ENCODE results near the gene TAAR5.
"Not testable (repeated sequence)": the region's sequence is repeated elsewhere in the genome, so short reads cannot be mapped to it uniquely, and the experiment has no call there.

TAAR5 gene

DNA sequence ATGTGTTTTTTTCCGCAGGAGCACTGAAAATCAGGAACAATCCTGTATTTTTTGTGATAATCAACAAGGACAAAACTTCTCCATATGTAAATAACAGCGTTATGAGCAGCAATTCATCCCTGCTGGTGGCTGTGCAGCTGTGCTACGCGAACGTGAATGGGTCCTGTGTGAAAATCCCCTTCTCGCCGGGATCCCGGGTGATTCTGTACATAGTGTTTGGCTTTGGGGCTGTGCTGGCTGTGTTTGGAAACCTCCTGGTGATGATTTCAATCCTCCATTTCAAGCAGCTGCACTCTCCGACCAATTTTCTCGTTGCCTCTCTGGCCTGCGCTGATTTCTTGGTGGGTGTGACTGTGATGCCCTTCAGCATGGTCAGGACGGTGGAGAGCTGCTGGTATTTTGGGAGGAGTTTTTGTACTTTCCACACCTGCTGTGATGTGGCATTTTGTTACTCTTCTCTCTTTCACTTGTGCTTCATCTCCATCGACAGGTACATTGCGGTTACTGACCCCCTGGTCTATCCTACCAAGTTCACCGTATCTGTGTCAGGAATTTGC lies 19.2 kb downstream of the TAAR5 start, which contains the start of gene TAAR6:
TSS of gene TAAR6 (plus strand) at position 102 of the 557 bp plus-strand sequence. CDS start at position 102, 0 bp downstream.
- DNase-seq (ENCODE audit: low spot score): no peak

DNA sequence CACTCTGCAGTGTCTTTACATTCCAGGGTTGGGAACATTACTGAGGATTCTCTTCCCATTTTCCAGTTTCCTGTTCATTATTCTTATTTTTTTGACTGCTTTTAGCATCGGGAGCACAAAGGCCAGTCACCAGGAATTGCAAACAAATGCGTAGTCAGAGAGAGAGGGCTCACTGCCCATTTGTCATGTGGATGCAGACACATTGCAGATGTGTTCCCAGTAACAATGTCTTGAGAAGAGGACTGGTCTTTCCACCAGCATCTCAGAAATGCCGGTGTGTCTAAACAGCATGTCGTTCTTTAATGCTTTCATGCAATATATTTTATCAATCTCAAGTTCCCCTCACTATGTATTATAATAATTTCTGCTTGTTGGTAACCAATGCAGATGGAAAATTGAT lies 20.4 kb downstream of the TAAR5 start:
- no peak for DNase-seq (ENCODE audit: low spot score)

DNA sequence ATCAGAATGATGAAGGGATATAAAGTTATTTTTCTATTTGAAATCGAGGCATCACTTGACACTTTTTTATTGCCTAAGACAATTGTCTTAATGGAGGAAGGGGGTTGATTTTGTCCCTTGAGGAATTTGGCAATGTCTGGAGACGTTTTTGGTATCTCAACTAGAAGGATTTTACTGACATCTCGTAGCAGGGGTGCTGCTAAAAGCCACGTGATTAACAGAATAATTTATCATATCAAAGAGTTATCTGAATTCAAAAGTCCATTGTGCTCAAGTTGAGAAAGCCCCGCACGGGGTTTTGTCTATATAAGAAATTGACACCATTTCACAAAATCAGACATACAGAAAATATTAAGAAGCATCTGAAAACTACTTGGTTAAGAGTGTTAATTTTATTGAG lies 20.9 kb downstream of the TAAR5 start:
- DNase-seq (ENCODE audit: low spot score): no peak

GRCh38 chr6:132567566-132567965 lies 22.0 kb downstream of the TAAR5 start:
- DNase-seq (ENCODE audit: low spot score): no peak

DNA sequence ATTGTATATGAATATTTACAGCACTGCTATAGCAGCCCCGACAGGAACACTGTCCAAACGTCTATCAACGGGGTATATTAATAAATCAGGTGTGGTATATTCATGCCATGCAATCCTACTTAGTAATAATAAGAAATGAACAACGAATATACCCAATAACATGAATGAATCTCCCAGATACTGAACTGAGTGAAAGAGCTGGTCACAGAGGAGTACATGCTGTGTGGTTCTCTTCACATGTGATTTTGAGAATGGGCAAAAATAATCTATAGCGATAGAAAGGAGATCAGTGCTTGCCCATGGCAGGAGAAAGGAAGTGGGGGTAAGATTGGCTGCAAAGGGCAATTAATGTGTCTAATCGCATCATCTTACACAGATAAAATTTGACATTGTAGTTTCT lies 23.1 kb downstream of the TAAR5 start:
- DNase-seq (ENCODE audit: low spot score): no peak

- DNase-seq (ENCODE audit: low spot score): not testable (repeated sequence)
Measured at GRCh38 chr6:132560087-132560486, 29.5 kb downstream of the TAAR5 start.

DNA sequence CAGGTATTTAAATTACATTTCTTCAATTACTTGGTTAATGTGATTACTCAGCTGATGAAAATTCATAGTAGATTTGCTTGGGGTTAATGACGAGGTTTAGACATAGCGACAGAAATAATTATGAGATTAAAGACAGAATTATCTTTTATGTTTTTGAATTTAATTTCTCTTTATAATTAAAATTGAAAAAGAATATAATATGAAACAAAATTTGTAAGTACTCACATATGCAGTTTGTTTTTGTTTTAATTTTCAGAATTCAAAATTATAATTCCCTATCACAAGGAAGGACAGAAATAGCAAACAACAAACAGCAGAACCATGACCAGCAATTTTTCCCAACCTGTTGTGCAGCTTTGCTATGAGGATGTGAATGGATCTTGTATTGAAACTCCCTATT lies 37.2 kb downstream of the TAAR5 start, which contains the start of gene TAAR8:
TSS of gene TAAR8 (plus strand) at position 301 of the 400 bp plus-strand sequence. CDS start at position 322, 21 bp downstream.
- no peak for DNase-seq (ENCODE audit: low spot score)

DNA sequence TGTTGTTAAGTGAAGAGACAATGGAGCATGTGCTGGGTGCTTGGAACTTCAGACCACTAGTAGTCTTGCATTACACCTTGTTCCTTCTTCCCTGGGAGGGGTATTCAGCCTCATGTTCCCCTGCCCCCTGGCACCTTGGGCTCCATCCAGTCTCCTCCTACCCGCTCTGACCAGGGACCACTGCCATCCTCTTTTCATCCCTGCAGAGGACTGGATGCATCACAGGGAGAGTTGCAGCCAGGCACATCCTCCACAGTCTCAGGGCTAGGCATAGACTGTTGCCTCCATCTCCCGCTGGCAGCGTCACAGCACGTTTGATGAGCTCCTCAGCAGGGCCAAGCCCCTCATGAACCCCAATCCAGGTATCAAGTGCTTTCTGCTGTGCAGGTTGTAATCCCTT lies 38.3 kb downstream of the TAAR5 start:
- no peak for DNase-seq (ENCODE audit: low spot score)

GRCh38 chr6:132548746-132549463 lies 40.6 kb downstream of the TAAR5 start:
- DNase-seq (ENCODE audit: low spot score): no peak

DNA sequence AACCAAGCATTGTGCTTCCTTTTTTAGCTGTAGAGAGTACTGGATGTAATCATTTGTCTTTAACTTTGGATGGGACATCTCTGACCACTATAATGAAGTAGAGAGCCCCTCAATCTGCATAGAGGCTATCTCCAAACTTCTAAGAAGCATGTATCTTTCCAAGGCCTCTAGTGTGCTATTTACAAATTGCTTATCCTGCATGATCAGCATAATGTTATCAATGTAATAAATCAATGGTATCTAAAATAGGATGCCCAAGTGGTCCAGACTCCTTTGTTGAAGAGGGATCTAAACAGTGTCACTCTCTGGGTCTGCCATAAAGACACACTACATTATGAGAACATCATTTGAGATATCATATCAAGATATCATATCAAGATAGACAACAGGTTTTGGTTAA lies 44.7 kb downstream of the TAAR5 start:
- no peak for DNase-seq (ENCODE audit: low spot score)
